DMS 273 (cell line): ENCODE results near the gene RAB6A.
"Not testable (repeated sequence)": the region's sequence is repeated elsewhere in the genome, so short reads cannot be mapped to it uniquely, and the experiment has no call there.

ENCODE experiments used
- DNase-seq: peaks from one replicate; lab custom pipeline; 2025; ENCODE audit not compliant: unreplicated experiment; lab: John Stamatoyannopoulos, UW

The RAB6A gene

DNA sequence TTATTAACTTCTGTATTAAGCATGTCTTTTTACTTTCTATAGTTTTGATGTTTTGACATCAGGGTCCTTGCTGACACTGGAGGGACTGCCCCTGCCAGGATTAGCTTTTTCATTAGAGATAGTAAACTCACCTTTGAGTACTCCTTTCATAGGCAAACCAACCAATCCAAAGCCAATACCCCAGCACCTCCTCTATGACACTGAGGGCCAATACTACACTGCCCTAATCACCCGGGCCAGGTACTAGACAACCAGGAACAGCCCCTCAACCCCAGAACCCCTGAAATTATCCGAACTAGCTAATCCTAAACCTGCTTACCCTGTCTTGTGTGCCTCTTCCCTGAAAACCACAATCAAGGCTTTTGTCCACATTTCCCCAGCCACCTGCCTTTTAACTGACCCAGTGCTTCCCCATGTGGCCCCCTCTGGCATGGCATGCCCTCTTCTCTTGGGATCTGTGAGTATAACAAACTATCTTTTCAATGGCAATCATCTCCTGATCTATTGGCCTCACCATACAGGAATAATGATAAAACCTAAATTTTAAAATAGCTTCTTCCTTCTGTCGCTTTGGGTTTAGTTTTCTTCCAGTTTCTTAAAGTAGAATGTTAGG is 31.2 kb downstream of the RAB6A start:
- peak; percentile 52 for DNase-seq

DNA sequence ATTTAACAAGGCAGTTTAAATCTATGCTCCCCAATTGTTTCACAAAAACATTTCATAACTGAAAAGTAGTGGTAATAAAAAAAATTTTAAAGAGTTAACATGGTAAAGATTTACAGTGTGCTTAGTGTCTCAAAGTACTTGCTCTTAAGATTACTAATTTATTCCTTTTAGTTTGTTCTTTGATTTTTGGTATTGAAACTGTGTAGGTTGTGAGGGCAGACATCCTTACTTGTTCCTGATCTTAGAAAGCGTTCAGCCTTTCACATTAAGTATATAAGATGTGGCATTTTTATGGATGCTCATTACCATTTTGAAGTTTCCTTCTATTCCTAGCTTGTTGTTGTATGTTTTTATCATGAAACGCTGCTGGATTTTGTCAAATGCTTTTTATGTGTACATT is 32.9 kb downstream of the RAB6A start:
- no peak for DNase-seq

DNA sequence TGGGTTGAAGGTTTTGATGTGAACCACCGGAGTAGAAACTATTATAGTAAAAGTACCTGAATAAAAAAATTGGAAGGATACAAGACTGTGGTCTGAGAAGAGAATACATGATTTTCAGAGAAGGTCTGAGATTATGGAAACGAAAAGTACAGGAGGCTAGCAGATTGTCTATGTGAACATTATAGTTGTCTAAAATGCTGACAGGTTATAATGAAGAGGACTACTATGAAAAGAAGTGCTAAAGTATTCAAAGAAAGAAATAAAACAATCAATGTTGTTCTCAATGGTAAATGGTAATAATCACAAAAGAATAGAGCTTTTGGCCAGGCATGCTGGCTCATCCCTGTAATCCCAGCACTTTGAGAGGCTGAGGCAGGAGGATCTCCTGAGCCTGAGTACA is 34.0 kb downstream of the RAB6A start:
- no peak for DNase-seq

DNA sequence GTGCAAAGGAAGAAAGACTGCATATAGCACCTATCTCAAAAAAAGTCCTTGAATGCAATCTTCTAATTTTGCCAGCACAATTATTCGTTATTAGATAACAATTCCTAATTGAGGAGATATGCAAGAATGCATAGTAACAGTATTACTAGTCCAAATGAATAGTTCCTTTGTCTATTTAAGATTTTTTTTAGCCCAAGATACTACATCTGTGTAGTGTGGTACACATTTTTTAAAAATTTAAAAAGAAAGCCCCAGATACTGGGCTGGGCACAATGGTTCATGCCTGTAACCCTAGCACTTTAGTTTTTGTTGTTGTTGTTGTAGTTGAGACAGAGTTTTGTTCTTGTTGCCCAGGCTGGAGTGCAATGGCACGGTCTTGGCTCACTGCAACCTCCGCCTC is 43.7 kb downstream of the RAB6A start:
- no peak for DNase-seq

DNA sequence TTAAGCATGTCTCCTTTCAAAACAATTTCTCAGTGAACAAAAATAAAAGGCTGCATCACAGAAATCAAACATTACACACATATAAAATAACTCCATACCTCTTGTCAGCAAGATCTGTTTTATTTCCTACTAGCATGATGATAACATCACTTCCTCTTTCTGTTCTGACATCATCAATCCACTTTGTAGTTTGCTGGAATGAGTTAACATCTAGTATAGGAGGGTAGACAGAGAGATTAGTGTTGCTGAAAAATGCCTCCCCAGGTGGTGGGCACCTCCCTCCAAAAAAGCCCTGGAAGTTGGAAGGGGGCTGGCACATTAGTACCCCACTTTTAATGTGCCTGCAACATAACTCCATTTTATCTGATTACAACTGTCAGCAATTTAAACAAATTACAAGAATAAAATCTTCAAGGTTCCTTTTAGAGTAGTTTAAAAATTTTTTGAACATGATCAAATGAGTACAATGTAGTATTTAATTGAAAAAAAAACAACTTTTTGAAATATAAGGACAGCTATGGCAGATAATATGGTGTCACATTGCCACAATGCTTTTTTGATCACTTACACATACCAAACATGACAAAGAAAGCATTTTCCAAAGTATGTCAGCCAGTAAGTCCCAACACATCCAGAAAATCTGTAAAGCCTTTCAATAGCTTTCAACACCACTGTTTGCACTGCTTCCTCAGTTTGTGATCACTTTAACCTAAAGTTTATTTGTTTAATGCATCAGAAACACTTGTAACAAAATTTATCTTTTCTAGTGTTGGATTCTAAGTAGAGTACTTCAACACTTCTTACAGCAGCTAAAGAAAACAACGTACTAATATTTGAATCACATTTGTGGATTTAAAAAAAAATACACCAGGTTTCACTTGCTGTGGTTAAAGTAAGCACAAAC is 44.5 kb downstream of the RAB6A start:
- DNase-seq = no peak

DNA sequence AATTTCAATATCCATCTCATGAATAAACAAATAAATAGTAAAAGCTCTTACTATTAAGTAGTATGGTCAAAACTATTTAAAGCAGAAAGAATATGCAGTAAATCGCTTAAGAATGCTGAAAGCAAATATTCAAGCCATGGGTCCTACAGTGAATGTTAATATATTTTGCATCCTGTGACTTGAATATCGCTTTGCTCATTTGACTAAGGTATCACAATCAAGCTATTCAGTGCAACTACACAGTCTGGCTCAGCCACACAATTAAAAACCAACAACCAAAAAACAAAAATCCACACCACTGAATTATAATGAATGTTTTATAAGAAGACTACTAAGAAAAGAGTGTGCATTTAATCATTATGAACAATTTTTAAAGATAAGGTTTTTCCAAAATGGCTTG is 45.3 kb downstream of the RAB6A start:
- no peak for DNase-seq

DNA sequence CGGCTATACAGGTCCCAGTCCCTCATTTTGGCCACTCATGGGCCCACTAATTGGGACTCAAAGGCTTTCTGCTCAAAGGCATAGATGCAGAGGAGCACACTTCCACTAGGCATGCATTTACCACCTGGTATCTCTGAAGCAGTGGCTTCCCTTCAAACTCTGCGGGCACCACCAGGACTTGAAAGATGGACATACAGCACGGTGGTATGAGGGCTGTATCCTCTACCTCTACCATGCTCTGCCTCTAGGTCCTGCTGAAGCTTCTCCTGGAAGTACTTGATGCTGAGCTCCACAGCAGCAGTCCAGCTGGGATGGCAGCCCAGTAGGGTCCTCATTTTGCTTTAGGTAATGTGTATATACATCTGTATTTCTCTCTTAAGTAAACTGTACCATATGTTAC is 49.9 kb downstream of the RAB6A start:
- DNase-seq = no peak

DNA sequence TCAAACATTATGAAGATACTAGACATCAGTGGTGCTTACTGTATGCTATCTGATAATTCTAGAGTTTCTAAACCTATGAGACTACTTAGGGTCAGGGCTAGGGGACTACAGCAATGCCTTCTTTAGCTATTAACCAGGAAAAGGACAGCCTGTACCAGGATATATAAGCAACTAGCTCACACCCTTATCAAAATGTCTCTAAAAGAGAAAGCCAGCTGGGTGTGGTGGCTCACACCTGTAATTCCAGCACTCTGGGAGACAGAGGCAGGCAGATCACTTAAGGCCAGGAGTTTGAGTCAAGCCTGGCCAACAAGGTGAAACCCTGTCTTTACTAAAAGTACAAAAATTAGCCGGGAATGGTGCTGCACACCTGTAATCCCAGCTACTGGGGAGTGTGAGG is 55.8 kb downstream of the RAB6A start:
- no peak for DNase-seq

DNA sequence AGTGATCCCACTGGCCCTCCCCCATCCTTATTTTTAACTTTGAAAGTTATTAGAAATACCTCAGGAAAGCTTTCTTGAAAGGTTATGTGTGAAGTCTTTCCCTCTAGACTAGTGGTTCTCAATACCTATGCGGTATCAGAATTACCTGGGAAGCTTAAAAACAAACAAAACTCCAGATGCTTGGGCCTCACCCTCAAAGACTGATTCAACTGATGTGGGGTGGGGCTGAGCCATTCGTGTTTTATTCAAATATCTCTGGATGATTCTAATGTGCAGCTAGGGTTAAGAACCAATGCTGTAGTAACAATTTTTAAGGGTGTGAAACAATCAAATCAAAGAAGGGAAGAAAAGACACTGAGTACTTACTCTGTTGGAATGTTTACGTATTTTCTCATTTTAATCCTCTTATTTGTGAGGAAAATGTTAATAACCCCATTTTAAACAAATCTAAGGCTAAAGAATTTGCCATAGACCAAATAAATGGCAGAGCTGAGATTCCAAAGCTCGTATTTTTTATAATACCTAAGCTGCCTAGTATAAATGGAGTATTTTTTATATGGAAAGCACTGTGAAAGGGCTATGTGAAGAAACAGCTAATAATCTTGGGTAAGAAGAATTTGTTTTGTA is 66.9 kb downstream of the RAB6A start:
- DNase-seq = no peak

DNA sequence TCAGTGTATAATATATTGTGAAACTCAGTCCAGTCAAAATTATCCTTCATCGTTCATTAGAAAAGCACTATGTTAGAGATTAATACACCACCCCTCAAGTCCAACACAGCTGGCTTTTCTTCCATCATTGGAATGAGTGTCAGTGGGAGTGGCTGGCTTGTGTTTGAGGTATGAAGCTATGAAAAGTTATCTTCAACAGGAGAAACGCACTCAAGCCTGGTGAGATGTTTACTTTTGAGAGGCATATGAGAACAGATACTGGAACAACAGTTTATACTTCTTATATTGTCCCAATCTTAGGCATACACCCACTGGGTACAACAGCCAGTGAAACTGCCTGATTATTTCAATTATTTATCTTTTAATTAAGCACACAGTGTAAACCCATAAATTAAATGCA is 80.2 kb downstream of the RAB6A start:
- no peak for DNase-seq

DNA sequence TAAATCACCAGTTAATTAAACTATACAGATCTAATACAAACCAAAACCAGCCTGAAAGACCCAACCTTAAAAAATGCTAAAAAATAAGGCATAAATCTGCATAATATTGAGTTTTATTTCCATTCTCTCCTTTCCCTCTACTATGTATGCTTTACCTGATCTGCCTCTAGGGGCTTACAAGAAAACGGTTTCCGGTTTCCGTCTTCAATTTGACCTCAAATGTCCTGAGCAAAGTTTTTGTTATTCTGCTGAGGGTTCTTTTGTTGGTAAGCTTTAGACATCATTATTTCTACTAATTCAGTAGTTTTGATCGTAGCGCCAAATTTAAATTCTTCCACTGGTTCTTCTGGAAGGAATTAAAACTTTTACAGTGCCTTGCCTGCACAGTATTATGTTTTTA is 84.3 kb downstream of the RAB6A start:
- not testable (repeated sequence) for DNase-seq

DNA sequence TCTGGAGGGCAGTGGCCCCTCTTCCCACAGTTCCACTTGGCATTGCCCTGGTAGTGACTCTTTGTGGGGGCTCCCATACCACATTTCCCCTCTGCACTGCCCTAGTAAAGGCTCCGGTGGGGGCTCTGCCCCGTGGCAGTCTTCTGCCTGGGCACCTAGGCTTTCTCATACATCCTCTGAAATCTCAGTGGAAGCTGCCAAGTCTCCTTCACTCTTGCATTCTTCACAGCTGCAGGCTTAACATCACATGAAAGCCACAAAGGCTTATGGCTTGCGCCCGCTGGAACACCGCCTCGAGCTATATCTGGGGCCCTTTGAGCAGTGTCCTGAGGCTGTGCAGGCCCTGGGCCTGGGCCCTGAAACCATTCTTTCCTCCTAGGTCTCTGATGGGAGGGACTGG is 89.2 kb downstream of the RAB6A start:
- no peak for DNase-seq

DNA sequence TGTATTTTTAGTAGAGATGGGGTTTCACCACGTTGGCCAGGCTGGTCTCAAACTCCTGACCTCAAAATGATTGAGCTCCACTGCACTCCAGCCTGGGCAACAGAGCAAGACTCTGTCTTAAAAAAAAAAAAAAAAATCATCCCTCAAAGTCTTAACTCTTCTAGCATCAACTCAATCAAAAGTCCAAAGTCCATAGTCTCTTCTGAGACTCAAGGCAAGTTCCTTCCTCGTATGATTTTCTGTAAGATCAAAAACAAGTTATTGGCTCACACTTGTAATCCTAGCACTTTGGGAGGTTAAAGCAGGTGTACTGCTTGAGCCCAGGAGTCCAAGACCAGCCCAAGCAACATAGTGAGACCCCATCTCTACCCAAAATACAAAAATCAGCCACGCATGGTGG is 90.1 kb downstream of the RAB6A start:
- no peak for DNase-seq

DNA sequence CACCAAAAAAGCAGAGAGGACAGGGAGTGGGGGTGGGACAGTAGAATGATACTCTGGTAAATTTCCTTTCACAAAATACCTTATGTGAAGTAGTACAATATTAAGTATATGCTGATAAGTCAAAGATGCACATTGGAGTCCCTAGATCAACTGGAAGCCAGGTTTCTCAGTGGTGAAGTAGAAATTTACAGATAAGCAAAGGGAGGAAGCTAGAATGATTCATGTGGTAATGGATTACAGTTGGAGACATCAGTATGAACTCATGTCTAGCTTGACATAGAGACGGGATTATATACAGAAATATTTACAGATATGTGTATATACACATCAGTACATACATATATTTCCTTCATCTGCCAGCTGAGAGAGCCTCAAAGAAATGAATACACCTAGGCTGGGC is 93.0 kb downstream of the RAB6A start:
- no peak for DNase-seq

DNA sequence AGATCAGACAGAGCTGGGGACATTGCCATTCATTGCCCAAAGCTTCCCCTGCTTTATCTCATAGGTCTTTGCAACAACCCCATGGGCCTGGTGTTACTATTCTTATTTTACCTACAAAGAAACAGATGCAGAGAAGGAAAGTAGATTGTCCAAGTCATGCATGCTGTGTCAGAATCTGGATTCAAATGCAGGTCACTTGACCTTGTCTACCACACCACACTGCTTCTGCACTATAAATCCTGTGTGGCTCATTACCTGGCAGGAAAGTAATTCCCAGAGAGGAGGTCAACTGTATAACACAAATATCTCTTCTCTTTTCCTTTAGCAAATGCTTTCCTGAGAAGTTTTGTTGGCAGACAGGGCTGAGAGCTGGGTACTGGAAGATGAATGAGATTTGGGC is 96.0 kb downstream of the RAB6A start:
- DNase-seq = no peak

DNA sequence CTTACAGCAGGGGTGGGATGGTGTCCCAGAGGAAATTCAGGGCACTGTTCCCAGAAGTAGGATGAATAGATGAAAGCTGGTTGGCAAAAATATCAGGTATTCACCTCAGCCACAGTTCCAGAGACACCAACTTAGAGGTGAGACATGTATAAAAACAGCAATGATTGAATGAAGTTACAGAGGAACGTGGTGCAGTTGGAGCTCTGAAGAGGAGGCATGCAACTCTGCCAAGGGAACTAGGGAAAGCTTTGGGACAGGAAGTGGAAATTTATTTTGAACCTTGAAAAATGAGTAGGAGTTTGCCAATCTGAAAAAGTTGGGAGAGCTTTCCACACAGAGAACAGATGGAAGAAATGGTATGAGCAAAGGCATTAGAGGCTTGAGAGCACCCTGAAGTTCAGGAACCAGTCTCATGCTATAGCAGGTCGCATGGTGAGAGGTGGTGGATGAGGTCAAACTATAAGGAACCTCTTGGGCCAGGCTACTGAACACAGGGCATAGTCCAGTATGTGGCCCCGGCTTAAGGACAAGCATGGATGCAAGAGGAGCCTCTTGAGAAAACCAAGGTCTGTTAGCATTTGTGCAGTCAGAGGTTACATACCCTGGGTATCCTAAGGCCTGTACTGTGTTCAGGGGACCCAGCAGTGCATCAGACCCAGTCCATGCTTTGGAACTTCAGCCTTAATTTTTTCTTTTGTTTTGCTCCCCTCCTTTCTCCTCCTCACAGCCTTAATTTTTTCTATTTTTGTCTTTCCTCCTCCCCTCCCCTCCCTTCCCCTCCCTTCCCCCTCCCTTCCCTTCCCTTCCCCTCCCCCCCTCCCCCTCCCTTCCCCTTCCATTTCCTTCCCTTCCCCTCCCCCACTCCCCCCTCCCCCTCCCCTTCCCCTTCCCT is 97.0 kb downstream of the RAB6A start:
- no peak for DNase-seq

DNA sequence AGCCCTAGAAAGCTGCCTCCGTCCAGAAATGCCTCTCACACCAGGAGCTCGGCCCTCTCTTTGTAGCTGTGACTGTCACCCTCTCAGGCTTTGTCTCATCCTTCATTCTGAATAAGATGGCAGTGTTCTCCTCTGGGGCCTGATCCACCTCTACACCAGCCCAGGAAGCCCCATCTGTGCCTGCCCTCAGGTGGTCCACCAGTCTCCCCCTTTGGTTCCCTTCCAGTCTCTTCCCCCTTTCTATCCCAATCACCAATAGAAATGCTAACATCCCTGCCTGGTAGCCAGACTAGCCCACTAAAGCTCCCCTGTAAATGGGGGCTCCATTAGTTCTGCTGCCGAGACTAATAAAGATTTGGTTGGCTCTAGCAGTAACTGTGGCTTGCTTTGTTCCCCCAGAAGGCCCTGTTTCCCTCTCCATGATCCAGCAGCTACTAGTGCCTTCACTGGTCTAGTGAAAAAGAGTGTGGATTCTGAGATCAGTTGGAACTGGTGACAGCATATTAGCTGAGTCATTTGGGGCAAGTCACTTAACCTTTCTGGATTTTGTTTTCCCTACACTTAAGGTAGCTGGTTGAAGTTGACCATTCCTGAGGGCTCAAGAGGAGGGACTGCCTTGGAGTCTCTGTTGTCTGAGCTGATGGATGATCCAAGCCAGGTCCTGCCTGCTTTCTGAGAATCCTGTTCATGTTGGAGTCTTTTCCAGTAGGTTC is 98.3 kb downstream of the RAB6A start:
- DNase-seq = no peak

DNA sequence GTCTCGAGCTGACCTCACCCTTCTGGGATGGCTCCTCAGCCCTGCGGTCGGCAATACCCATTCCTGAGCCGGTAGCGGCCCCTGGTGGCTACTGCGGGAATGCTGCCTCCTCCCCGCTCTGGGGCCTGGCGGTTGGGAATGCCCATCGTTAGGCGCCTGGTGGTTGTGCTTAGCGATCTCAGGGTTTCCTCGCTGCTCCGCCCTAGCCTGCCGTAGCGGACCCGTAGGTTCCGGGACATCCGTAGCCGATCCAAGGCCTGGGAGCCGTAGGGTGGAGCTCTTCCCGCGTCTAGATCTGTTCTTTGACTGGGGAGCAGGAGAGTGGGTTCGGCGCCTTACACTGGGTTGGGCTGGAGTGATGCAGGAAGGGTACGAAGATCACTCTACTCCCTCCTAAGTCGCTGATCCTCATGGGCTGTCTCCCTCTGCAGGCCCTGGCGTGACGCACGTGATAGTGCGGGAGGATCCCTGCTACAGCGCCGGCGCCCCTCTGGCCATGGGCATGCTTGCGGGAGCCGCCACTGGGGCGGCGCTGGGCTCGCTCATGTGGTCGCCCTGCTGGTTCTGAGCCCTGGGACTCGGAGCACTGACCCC is 99.7 kb downstream of the RAB6A start:
- DNase-seq = peak; percentile 90

DNA sequence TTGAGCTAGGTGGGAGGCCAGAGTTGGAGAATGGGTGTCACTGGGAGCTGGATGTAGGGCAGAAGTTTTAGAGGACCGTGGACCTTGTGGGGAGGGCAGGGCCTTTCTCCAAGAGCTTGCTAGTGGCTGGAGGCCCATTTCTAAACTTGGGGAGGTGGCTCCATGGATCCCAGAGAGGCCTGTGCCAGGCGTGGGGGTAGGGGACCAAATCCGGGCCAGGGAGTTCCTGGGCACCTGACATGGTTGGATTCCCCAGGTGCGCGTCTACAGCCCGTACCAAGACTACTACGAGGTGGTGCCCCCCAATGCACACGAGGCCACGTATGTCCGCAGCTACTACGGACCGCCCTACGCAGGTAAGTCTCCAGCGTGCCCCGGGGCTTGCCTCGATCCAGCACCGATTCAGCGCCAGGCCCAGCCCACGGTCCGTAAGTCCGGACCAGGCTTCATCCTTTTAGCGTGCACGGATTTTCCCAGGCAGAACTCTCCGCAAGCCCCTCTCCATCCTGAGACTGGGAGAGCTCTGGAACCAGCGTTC is 100.3 kb downstream of the RAB6A start:
- no peak for DNase-seq

DNA sequence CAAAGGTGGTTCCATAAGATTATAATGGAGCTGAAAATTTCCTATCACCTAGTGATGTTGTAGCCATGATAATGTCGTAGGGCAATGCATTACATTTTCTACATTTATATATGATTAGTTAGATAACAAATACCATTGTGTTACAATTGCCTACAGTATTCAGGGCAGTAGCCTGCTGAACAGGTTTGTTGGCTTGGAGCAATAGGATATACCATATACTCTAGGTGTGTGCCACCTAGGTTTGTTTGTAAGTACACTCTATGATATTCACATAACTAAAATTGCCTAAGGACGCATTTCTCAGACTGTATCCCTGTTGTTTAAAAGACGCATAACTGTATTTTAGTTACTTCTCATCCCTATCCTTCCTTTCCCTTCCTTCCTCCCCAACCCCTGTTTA is 100.9 kb downstream of the RAB6A start:
- no peak for DNase-seq
